ENCODE data around the gene DLX1.

DLX1 gene

DNA sequence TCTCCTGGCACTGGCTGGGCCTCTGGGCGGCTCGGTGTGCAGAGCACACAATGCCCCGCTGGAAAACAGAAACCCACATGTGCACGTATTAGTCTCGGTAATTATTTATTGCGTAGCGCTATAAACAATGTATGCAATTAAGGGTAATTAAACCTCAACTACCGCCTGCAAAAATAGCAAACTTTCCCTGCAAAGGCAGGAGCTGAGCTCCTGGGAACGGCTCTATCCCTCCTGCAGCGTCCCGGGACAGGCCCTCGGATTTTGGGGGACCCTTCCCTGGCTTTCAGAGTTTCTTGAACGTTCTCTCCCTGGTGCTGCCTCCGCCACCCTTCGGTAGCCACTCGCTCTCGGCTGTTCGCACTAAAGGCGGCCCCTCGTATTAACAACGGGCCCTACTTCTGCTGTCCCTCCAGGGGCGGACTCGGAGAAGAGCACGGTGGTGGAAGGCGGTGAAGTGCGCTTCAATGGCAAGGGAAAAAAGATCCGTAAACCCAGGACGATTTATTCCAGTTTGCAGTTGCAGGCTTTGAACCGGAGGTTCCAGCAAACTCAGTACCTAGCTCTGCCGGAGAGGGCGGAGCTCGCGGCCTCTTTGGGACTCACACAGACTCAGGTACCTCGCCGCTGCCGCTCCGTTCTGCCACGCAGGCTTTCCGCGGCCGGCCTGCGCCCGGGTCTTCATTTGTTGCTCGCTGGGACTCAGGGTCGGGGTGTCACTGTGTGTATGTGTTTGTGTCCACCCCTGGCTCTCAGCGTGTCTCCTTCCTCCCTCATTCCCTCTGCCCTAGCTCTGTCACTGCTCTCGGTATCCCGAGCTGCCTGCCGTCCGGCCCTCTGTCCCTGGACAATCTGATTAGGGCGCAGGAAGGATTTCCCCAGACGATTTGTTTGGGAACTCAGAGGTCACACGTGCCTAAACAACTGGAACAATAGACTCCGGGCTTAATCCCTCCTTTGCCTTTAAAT, 1.2 kb downstream of the DLX1 start:
- ChIA-PET CTCF (interaction anchor here (1.6 to 3.2 kb wide), 5 partner anchors 9 to 22 kb away, joined by 4 to 10 read pairs (median 5); no protein-coding TSS in a partner anchor), POLR2A (no interaction called here)
- TF ChIP-seq, protein P1, sequence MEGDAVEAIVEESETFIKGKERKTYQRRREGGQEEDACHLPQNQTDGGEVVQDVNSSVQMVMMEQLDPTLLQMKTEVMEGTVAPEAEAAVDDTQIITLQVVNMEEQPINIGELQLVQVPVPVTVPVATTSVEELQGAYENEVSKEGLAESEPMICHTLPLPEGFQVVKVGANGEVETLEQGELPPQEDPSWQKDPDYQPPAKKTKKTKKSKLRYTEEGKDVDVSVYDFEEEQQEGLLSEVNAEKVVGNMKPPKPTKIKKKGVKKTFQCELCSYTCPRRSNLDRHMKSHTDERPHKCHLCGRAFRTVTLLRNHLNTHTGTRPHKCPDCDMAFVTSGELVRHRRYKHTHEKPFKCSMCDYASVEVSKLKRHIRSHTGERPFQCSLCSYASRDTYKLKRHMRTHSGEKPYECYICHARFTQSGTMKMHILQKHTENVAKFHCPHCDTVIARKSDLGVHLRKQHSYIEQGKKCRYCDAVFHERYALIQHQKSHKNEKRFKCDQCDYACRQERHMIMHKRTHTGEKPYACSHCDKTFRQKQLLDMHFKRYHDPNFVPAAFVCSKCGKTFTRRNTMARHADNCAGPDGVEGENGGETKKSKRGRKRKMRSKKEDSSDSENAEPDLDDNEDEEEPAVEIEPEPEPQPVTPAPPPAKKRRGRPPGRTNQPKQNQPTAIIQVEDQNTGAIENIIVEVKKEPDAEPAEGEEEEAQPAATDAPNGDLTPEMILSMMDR (IDR thresholded peaks at IDR 0.05; ENCODE audit: control extremely low read depth, extremely low read depth, low read depth, missing control alignments), result no peak
- peak; percentile 68 for DNase-seq (ENCODE audit: extremely low spot score)

DNA sequence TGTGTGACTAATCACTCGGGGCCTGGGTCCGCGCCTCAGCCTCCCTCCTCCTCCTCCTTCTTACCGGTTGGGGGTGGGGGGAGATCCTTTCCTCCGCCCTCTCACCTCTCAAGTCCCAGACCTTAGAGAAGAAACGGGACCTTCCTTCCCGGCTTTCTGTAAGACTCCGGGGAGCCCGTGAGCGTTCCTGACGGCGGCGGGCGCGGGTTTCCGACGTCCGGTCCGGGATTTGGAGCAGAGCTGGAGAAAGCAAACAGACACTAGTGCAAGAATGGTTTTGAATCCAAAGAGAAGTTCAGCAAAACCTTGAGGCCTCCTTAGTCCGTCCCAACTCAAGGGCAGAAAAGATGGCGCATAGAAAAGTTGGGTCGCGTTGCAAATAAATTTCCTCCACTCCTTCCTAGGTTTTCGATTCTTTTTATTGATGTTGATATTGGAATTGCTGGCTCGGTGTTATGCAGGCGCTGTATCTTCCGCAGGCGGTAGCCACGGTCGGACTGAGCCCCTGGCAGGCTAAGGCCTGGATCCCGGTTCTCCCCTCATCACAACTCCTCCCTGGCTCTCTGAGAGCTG, 2.0 kb downstream of the DLX1 start:
- CTCF ChIA-PET, result interaction anchor here (0.7 to 3.2 kb wide), 6 partner anchors 9 to 21 kb away, joined by 3 to 10 read pairs (median 4); partner anchors contain the start of gene DLX2
- no peak for DNase-seq (ENCODE audit: extremely low spot score)
- TF ChIP-seq, protein P1 (IDR thresholded peaks at IDR 0.05; ENCODE audit: control extremely low read depth, extremely low read depth, low read depth, missing control alignments), result no peak
- POLR2A ChIA-PET, result no interaction called here

DNA sequence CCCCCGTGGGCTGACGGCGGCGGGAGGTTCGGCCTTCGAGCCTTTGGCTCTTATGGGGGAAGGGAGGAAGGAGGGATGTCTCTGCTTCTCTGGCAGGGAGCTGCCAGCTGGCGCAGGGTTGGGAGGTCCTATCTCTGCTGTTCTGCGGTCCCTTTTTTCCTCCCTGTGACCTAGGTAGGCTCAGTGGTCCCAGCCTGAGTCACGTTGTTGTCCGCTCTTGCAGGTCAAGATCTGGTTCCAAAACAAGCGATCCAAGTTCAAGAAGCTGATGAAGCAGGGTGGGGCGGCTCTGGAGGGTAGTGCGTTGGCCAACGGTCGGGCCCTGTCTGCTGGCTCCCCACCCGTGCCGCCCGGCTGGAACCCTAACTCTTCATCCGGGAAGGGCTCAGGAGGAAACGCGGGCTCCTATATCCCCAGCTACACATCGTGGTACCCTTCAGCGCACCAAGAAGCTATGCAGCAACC, 2.5 kb downstream of the DLX1 start:
- POLR2A ChIA-PET, result no interaction called here
- TF ChIP-seq, protein P1 (IDR thresholded peaks at IDR 0.05; ENCODE audit: control extremely low read depth, extremely low read depth, low read depth, missing control alignments), result no peak
- peak; percentile 18 for DNase-seq (ENCODE audit: extremely low spot score)
- CTCF ChIA-PET, result interaction anchor here (0.7 to 3.2 kb wide), 4 partner anchors 8 to 15 kb away, joined by 3 to 10 read pairs (median 6); partner anchors contain the start of gene DLX2

GRCh38 chr2:172088245-172089004, 3.1 kb downstream of the DLX1 start:
- DNase-seq (ENCODE audit: extremely low spot score), result peak; percentile 23
- POLR2A ChIA-PET, result no interaction called here
- TF ChIP-seq, protein P1 (IDR thresholded peaks at IDR 0.05; ENCODE audit: control extremely low read depth, extremely low read depth, low read depth, missing control alignments), result no peak
- CTCF ChIA-PET, result interaction anchor here (0.7 to 3.2 kb wide), 3 partner anchors 7 to 15 kb away, joined by 3 to 10 read pairs (median 5); partner anchors contain the start of gene DLX2

DNA sequence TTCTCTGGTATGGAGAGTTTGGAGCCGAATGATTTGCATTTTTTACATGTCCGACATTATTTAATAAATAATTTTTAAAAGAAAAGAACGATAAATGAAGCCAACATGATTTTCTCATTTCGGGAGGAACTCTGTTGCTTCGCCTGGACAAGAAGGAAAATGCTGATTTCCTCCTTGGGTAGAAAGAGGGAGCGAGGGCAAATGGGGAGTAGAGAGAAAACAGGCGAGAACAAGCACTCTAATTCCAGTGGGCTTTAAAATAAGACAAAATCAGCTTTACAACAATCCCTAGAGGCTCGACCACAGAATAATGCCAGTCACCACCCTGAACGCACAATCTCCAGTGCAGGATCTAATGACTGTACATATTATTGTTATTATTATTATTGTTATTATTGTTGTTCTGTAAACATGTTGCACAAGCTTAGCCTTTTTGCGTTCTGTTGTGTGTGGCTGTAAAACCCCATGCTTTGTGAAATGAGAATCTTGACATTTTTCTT, 3.7 kb downstream of the DLX1 start:
- TF ChIP-seq, protein P1 (IDR thresholded peaks at IDR 0.05; ENCODE audit: control extremely low read depth, extremely low read depth, low read depth, missing control alignments), result no peak
- POLR2A ChIA-PET, result no interaction called here
- DNase-seq (ENCODE audit: extremely low spot score), result no peak
- CTCF ChIA-PET, result interaction anchor here (1.4 to 3.2 kb wide), 2 partner anchors 7 to 10 kb away, joined by 5 to 10 read pairs; no protein-coding TSS in a partner anchor

- ChIA-PET CTCF (no interaction called here), POLR2A (no interaction called here)
- DNase-seq (ENCODE audit: extremely low spot score), result no peak
- TF ChIP-seq, protein P1 (IDR thresholded peaks at IDR 0.05; ENCODE audit: control extremely low read depth, extremely low read depth, low read depth, missing control alignments), result no peak
Measured at GRCh38 chr2:172089633-172090032, 4.3 kb downstream of the DLX1 start.

All from GM10248 (cell line).